SIG-M5 (cell line): Measurements from ENCODE around the gene CSRNP3.
"Not testable (repeated sequence)": the region's sequence is repeated elsewhere in the genome, so short reads cannot be mapped to it uniquely, and the experiment has no call there.

Experiments used
- DNase-seq: peaks from one replicate; lab custom pipeline; 2025; lab: John Stamatoyannopoulos, UW

CSRNP3 gene

DNA sequence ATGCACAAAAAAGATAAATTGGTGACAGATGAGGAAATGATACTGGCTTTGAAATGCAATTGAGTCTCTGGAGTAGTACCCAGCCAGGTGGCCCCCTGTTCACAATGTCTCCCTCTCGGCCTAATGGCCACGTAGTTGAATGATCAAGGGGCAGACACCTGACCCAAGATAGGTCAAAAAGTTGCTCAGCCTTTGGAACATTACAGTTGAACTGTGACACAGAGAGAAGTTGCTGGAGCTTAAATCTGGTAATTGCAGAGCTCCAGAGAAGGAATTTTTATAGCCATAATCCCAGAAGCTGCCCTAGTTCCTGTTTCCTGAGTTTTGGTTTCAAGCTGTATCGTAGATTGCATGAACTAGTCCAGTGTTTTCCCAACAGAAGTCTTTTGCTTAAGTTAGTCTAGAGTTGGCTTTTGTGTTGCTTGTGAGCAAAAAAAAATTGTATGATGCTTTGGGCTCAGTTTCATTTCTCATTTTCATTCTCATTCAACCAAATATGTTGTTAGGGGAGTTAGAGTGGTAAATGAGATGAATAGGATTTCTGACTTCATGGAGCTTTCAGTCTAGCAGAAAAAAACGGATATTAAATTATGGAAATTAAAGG, 117.9 kb downstream of the CSRNP3 start:
- DNase-seq: no peak

- not testable (repeated sequence) for DNase-seq
Measured at GRCh38 chr2:165590999-165591398, 121.5 kb downstream of the CSRNP3 start.

DNA sequence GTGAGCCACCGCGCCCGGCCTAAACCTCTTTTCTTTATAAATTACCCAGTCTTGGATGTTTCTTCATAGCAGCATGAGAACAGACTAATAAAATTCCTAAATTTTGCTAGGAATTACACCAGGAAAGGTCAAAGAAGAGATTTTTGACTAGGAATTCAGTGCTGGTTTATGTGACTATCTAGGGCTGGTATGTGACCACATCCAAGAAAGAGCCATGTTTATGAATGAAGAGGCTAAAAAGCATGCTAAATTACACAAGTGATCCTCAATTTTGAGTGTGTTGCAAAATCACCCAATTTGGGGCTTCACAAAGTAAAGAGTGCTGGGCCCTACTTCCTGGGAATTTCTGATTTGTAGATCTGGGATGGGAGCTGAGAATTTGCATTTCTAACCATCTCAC, 123.6 kb downstream of the CSRNP3 start:
- no peak for DNase-seq

- no peak for DNase-seq
Measured at GRCh38 chr2:165594231-165594934, 124.9 kb downstream of the CSRNP3 start.

DNA sequence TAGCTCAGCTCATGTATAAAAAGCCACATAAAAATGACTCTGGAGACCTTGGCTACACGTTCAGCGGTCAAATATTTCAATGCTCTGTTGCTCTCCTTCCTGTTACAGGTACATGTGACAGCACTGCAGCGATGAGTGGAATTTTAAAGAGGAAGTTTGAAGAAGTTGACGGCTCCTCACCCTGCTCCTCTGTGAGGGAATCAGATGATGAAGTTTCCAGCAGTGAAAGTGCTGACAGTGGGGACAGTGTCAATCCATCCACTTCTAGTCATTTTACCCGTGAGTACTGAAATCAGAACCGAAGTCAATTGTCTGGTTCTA, 125.4 kb downstream of the CSRNP3 start:
- no peak for DNase-seq

DNA sequence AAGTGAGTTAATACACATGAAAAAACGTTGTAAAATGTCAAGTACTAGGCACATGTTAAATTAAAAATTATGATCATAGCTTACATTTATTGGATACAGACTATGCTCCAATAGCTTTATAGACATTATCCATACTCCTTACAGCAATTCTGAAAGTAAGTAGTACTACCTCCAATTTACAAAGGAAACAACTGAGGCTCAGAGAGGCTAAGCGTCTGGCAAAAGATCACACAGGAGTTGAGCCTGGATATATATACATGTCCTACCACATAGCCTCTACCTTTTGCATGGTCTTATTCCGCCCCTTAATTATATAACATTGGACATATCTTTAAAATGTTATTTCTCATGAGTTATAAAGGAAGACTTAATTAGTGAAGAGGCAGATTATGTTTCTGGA, 127.3 kb downstream of the CSRNP3 start:
- DNase-seq: no peak

DNA sequence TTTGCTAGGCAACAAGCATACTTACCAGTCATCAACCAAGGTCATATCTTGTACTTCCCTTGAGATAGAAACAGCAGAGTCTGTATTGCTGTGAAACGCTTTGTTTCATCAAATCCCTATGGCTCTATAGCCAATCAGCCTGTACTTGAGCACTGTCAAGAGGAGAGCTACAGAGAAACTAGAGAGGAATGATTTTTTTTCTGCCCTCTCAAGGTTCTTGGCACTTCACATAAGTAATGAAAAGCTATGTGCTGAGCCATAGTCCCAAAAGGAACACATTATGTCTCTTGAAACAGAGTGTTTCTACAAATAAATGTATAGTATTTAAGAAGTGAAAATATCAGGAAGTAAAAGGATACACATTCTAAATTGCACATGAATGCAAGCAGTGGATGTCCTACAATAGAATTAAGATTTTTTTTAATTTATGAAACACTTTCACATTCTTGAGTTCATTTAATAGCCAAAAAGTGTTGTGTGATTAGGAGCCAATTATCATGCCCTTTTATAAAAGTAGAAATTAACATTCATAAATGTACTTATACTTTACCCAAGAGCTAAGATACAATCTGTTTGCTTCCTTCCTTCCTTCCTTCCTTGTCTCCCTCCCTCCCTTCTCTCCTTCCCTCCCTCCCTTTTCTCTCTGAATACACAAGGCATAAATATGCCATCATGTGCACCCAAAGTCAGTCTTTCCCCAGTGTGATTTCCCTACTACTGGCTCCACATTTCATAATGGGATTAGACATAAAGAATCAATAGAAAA, 131.8 kb downstream of the CSRNP3 start:
- no peak for DNase-seq

DNA sequence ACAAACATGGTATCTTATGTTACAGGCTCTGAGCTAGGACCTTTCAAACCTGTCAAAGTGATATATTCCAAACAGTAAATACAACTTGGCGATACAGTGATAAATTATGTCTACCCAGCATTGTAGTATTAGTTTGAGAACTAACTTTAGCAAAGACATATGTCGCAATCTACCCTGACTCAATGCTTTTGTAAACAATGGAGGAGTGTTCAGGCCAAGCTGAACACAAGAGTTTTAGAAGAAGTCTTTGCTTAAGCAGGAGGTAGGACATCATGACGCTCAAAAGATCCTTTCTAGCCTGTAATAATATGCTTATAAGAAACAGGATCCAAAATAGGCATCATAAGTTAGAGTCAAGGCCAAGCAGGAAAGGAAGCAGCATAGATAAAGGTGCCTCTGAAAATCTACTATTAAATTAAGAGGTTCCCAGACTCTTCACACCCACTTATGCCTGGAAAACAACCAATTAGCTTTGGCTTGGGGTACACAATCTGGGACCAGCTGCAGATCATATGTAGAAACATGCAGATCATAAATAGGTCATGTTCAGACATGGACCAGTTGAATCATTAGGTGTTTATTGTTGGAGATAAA, 132.5 kb downstream of the CSRNP3 start:
- DNase-seq: no peak

DNA sequence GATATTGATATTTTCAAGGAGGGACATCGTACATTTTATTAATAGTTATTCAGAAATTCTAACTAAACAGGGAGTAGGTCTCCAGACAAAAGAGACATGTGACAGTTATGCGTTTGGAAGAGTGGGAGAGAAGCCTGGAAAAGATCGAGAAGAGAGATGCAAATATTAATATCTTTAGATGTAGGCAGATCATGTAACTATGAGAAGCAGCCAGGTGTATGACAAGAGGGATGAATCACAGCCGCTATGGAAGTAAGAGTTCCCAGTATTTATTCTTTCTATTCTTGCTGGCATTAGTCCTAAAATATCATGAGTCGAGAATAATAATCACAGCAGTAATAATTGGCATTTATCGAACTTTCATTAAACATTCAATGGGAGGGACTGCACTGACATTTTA, 140.2 kb downstream of the CSRNP3 start:
- no peak for DNase-seq

DNA sequence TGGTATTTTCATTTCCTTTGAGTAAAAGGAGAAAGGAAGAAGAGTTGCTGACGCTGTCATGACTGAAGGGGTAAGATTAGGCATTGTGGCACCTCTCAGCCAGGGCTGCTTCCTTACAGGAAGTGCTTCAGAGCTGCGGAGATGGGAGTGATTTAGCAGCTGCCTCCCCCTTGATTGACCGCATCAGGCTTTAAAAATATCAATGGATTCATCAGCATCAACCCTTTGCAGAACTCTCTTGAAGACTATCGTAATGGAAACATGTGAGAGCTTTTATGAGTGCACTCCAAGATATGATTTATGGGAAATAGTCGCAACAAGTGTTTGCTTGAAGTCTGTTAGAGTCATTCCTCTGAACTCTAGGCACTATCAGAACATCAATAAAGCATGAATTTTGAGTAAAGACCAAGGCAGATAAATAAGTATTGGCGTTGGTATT, 141.1 kb downstream of the CSRNP3 start:
- DNase-seq: no peak

DNA sequence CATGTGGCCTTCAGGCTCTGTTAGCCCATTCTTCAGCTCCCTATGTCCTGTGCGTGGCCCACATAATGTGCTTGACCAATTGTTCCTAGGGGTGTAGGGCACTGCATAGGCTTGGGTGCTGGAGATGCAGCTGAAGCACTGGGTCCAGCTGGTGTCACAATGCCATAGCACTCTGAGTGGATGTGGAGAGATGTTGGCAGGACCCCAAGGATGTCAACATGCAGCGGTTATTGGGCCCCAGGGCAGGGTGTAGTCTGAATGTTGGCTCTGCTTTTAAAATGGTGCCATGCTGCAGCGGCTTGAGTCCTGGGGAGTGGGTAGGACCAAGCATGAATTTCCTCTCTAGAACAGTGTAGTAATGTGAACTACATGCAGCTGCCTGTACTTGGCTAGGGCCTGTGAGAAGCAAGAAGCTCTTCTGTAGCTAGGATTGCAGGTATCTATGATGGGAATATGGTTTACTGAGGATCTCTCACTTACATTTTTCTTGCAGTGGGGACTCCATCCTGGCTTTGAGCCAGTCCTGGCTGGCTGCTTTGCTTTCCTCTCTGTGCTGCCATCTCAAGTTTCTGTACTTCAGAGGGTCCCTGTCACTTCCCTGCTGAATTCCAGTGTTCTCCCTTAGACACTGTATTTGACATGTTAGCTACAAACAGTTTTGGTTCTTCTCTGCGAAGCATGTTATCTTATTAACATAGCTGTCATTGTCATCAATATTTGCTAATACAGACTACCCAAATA, 148.4 kb downstream of the CSRNP3 start:
- DNase-seq: no peak

DNA sequence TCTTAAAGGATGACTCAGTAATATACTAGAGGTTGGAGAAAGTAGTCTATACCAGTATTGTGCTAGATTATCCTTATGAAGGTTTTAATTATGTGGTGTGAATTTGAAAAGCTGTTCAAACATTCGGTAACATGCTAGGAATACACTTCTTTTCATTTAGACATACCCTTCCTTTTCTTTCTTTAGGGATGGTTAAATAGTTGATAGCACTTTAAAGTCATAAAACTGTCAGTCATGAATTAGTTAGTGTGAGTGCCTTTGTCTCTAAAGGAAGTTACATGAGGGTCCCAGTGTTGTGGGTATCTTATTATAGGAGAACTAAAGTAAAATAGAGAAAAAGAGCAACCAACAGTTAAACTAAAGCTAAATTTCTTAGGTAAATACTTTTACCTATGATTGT, 149.3 kb downstream of the CSRNP3 start:
- no peak for DNase-seq

GRCh38 chr2:165621086-165621560, 151.6 kb downstream of the CSRNP3 start:
- no peak for DNase-seq

DNA sequence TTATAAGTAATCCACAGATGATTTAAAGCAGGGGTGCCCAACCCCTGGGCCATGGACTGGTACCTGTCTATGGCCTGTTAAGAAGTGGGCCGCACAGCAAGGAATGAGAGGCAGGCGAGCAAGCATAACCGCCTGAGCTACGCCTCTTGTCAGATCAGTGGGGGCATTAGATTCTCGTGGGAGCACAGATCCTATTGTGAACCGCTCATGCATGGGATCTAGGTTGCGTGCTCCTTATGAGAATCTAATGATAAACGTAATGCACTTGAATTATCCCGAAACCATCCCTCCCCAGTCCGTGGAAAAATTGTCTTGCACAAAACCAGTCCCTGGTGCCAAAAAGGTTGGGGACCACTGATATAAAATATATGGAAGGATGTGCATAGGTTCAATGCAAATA, 153.7 kb downstream of the CSRNP3 start:
- DNase-seq: no peak

GRCh38 chr2:165623783-165624469, 154.4 kb downstream of the CSRNP3 start:
- no peak for DNase-seq

GRCh38 chr2:165624470-165624800, 154.9 kb downstream of the CSRNP3 start:
- no peak for DNase-seq

DNA sequence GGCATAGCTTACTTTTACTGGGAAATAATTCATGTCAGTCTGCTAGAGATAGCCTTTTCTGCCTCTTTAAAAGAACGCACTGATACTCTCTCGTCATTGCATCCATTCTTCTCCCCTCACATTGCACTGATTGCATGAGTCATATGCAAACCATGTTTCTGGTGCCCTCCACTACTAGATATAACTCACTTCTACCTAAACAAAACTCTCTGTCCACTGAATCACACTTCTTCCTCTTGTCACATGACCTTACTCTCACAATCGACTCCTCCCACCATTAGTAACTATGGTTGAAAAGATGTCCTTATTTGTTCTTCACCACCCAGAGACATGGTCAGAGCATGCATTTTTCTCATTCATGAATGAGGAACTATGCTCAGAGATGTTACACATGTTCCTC, 158.0 kb downstream of the CSRNP3 start:
- DNase-seq: no peak

- DNase-seq: no peak
Measured at GRCh38 chr2:165629776-165630175, 160.3 kb downstream of the CSRNP3 start.

DNA sequence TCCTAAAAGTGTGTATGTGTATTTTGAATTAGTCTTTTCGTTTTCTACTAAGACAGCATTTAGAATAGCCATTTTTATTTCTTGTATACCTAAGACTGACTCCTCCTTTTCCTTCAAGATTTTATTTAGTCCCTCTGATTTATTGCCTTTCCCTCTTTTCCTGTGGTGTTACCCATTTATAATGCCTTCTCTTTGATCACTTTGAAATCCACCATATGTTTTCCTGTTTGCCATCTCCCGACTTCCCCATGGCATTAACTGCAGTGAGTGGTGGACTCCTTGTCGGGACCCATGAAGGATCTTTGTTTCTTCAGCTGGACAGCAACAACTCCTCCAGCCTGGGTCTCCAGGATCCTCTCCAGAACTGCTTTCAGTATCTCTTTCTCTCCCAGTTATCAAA, 160.7 kb downstream of the CSRNP3 start:
- no peak for DNase-seq

DNA sequence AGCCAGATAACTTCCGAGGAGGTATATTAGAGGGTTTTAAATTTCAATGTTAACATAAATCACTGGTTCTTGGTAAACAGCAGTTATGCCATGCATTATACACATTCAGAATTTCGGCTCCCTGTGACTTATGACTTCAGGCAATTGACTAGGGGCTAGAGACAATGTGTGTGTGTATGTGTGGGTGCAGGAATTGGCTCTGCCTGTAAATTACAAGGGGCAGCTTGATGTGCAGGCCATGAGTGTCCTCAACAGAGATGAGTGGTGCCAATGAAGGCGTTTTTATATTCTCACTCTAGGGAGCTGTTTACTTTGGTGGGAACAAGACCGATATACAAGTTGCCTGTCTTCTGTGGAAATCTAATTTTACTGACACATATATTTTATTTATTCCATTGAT, 161.6 kb downstream of the CSRNP3 start:
- no peak for DNase-seq

DNA sequence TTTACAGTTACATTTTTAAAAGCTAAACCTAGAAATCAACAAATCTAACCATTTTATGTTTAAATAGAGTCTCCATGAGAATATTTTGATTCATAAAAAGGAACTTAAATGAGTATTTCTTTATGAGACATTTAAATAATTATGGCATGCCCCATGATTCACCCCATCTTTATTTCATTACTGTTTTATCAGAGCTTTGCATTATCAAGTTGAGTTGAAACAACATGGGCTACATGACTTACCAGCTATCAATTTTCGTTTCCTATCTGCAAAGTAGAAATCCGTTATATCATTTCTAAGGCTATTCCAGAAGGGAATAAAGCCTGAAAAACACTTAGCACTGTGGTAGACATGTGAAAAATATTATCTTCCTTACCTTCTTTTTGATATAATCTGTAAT, 163.1 kb downstream of the CSRNP3 start:
- DNase-seq: no peak

GRCh38 chr2:165633431-165633830, 163.9 kb downstream of the CSRNP3 start:
- no peak for DNase-seq
